Anterior cingulate cortex (tissue), 58 donors: ENCODE data around the gene ATF7IP.

ENCODE experiments used
- DNase-seq, 58 donors: peaks; one replicate each; lab custom pipeline; 2025; lab: John Stamatoyannopoulos, UW

Gene ATF7IP

GRCh38 chr12:14548609-14549008 is 183.1 kb downstream of the ATF7IP start:
- no peak for DNase-seq
